GM04503 (cell line): Measurements from ENCODE around the gene SEPTIN6.
A peak's percentile ranks its signal among the peaks of the same experiment; 100 is the strongest.

Experiments
- DNase-seq: peaks from one replicate; pipeline ENCODE4 v3.0.0-alpha.2; 2012; ENCODE audit warnings: low read depth

The SEPTIN6 gene

GRCh38 chrX:119693040-119693995 lies at the start of gene SEPTIN6:
Gene SEPTIN6 (minus strand): TSS chrX:119693168. CDS start chrX:119693105, 63 bp downstream.
- no peak for DNase-seq

- DNase-seq, result no peak
Observed at GRCh38 chrX:119738742-119739141, 45.8 kb upstream of the SEPTIN6 start.

GRCh38 chrX:119736206-119736764 lies 43.3 kb upstream of the SEPTIN6 start:
- no peak for DNase-seq

GRCh38 chrX:119735467-119735866 lies 42.5 kb upstream of the SEPTIN6 start:
- no peak for DNase-seq

GRCh38 chrX:119734897-119735339 lies 42.0 kb upstream of the SEPTIN6 start:
- DNase-seq, result no peak

- peak; percentile 33 for DNase-seq
Observed at GRCh38 chrX:119729408-119730201, 36.6 kb upstream of the SEPTIN6 start.

GRCh38 chrX:119728487-119728886 lies 35.5 kb upstream of the SEPTIN6 start:
- DNase-seq, result no peak

- DNase-seq, result no peak
Observed at GRCh38 chrX:119726900-119727555, 34.1 kb upstream of the SEPTIN6 start.

GRCh38 chrX:119721926-119722325 lies 29.0 kb upstream of the SEPTIN6 start:
- no peak for DNase-seq

GRCh38 chrX:119721487-119721886 lies 28.5 kb upstream of the SEPTIN6 start:
- DNase-seq, result no peak

- DNase-seq, result no peak
Observed at GRCh38 chrX:119709630-119710029, 16.7 kb upstream of the SEPTIN6 start.

GRCh38 chrX:119708936-119709335 lies 16.0 kb upstream of the SEPTIN6 start:
- no peak for DNase-seq

- DNase-seq, result no peak
Observed at GRCh38 chrX:119706616-119707015, 13.6 kb upstream of the SEPTIN6 start.

- no peak for DNase-seq
Observed at GRCh38 chrX:119698845-119699244, 5.9 kb upstream of the SEPTIN6 start.

- DNase-seq, result no peak
Observed at GRCh38 chrX:119696251-119696890, 3.4 kb upstream of the SEPTIN6 start.

GRCh38 chrX:119695535-119696050 lies 2.6 kb upstream of the SEPTIN6 start:
- DNase-seq, result no peak

GRCh38 chrX:119694601-119695534 lies 1.9 kb upstream of the SEPTIN6 start:
- DNase-seq, result no peak

GRCh38 chrX:119693996-119694451 lies 1.1 kb upstream of the SEPTIN6 start:
- DNase-seq, result no peak

GRCh38 chrX:119692191-119693039 lies 553 bp downstream of the SEPTIN6 start:
- no peak for DNase-seq
